Measurements from ENCODE around the gene HERPUD2.
"Not testable (repeated sequence)": the region's sequence is repeated elsewhere in the genome, so short reads cannot be mapped to it uniquely, and the experiment has no call there.

Gene HERPUD2

GRCh38 chr7:35714407-35714806 is 19.5 kb upstream of the HERPUD2 start:
- DNase-seq: no peak

GRCh38 chr7:35712563-35713226 is 17.8 kb upstream of the HERPUD2 start:
- no peak for DNase-seq

- no peak for DNase-seq
Observed at GRCh38 chr7:35707422-35707821, 12.5 kb upstream of the HERPUD2 start.

- DNase-seq: no peak
Observed at GRCh38 chr7:35705932-35706461, 11.1 kb upstream of the HERPUD2 start.

- no peak for DNase-seq
Observed at GRCh38 chr7:35704261-35704660, 9.3 kb upstream of the HERPUD2 start.

- no peak for DNase-seq
Observed at GRCh38 chr7:35702541-35702940, 7.6 kb upstream of the HERPUD2 start.

- DNase-seq: no peak
Observed at GRCh38 chr7:35701287-35701900, 6.5 kb upstream of the HERPUD2 start.

GRCh38 chr7:35700865-35701264 is 5.9 kb upstream of the HERPUD2 start:
- DNase-seq: no peak

GRCh38 chr7:35700333-35700732 is 5.4 kb upstream of the HERPUD2 start:
- no peak for DNase-seq

GRCh38 chr7:35699796-35700305 is 4.9 kb upstream of the HERPUD2 start:
- no peak for DNase-seq

- DNase-seq: not testable (repeated sequence)
Observed at GRCh38 chr7:35698382-35698781, 3.4 kb upstream of the HERPUD2 start.

- no peak for DNase-seq
Observed at GRCh38 chr7:35697414-35698175, 2.7 kb upstream of the HERPUD2 start.

GRCh38 chr7:35695987-35696386 is 1.1 kb upstream of the HERPUD2 start:
- no peak for DNase-seq

GRCh38 chr7:35695473-35695850 is 527 bp upstream of the HERPUD2 start:
- DNase-seq: no peak

- peak in 4 of 56 donors; percentile 40 to 57 (median 44) for DNase-seq
Observed at GRCh38 chr7:35694161-35694783, 663 bp downstream of the HERPUD2 start.

- DNase-seq: no peak
Observed at GRCh38 chr7:35691827-35692307, 3.1 kb downstream of the HERPUD2 start.

- no peak for DNase-seq
Observed at GRCh38 chr7:35691366-35691765, 3.6 kb downstream of the HERPUD2 start.

- DNase-seq: not testable (repeated sequence)
Observed at GRCh38 chr7:35690614-35691013, 4.3 kb downstream of the HERPUD2 start.

GRCh38 chr7:35685781-35686180 is 9.2 kb downstream of the HERPUD2 start:
- no peak for DNase-seq

GRCh38 chr7:35681231-35682029 is 13.5 kb downstream of the HERPUD2 start:
- DNase-seq: no peak
